Sigmoid colon (tissue), 7 donors: ENCODE measurements around the gene CFAP46. TPM values are rescaled to one million over a fixed set of nuclear protein-coding genes. Genes with fewer than 3 reads are reported as not detected.
A peak's percentile ranks its signal among the peaks of the same experiment; 100 is the strongest.

Source experiments
- DNase-seq: peaks from one replicate; pipeline ENCODE4 v3.0.0-alpha.2; 2019
- H3K27ac ChIP-seq, 4 donors: fragments of 200-600 bp; sonication (generic); one replicate each; pipeline ENCODE4 v1.5.1; 2016 to 2019; ENCODE audit warnings: mild to moderate bottlenecking in 1 of 4
- H3K27me3 ChIP-seq, 3 donors: fragments of 200-600 bp; sonication (generic); one replicate each; pipeline ENCODE4 v1.5.1; 2019; ENCODE audit warnings: mild to moderate bottlenecking in 1 of 3
- H3K36me3 ChIP-seq, 4 donors: fragments of 200-600 bp; sonication (generic); one replicate each; pipeline ENCODE4 v1.5.1; 2016 to 2019
- H3K4me1 ChIP-seq, 4 donors: fragments of 200-600 bp; sonication (generic); one replicate each; pipeline ENCODE4 v1.5.1; 2017 to 2019
- H3K4me3 ChIP-seq, 4 donors: fragments of 200-600 bp; sonication (generic); one replicate each; pipeline ENCODE4 v1.5.1; 2017 to 2019; ENCODE audit warnings: mild to moderate bottlenecking in 2 of 4, moderate library complexity in 1 of 4
- H3K9me3 ChIP-seq, 4 donors: fragments of 200-600 bp in 3 of 4; sonication (generic) in 3 of 4; one replicate each; pipeline versions ENCODE4 v1.5.1 to v1.6.1; 2013 to 2019
- EP300 ChIP-seq, 4 donors: sonication (generic); formaldehyde crosslinking; IDR thresholded peaks; one replicate each; pipeline ENCODE4 v1.6.1; 2017; ENCODE audit warnings: antibody characterized with exemption in 4 of 4
- POLR2A ChIP-seq, 2 donors: fragments of 450-650 bp; IDR thresholded peaks; one replicate each; pipeline ENCODE4 v1.6.1; 2016; ENCODE audit warnings: antibody characterized with exemption in 2 of 2, mild to moderate bottlenecking in 2 of 2, moderate library complexity in 2 of 2
- POLR2AphosphoS5 ChIP-seq, 4 donors: sonication (generic); formaldehyde crosslinking; IDR thresholded peaks; one replicate each; pipeline ENCODE4 v1.6.1; 2017; ENCODE audit warnings: antibody characterized with exemption in 4 of 4
- WGBS, 2 donors: extraction: QIAGEN DNeasy Blood & Tissue Kit; methylation state at CpG; one replicate each; pipeline ENCODE4 v1.1.7; 2013; 5-methylcytosine and 5-hydroxymethylcytosine counted together
- intact Hi-C: fragments of 100-400 bp; cut with DNase I; formaldehyde crosslinking; loops from one replicate; pipeline ENCODE4 v1.15.1; 2023
- polyA plus RNA-seq, 3 donors: library from polyadenylated mRNA; stranded (reverse); fragments of 200-250 nt; gene quantifications; one replicate each; pipeline ENCODE4 v1.2.3, GENCODE V29; 2013
- total RNA-seq, 4 donors: library from RNA; depleted of rRNA; stranded (reverse); fragments of >200 nt; gene quantifications; one replicate each; pipeline ENCODE4 v1.1.0, GENCODE V29; 2016
- TF ChIP-seq, protein P1 (sequence below), 4 experiments: fragments of 450-650 bp in 3 of 4; fragments of 200-600 bp in 1 of 4; IDR thresholded peaks; one replicate each; pipeline ENCODE4 v1.5.1; 2016 to 2019; ENCODE audit warnings: antibody characterized with exemption in 4 of 4, mild to moderate bottlenecking in 3 of 4, moderate library complexity in 2 of 4
- donor health status: healthy with polysubstance abuse.
- donor health status: Bipolar disorder and iron deficiency.
- donor health status: healthy.

The CFAP46 gene
- total and polyA plus RNA-seq, 7 donors: 0.10 to 1.7 (median 0.38) TPM; not detected in 3

DNA sequence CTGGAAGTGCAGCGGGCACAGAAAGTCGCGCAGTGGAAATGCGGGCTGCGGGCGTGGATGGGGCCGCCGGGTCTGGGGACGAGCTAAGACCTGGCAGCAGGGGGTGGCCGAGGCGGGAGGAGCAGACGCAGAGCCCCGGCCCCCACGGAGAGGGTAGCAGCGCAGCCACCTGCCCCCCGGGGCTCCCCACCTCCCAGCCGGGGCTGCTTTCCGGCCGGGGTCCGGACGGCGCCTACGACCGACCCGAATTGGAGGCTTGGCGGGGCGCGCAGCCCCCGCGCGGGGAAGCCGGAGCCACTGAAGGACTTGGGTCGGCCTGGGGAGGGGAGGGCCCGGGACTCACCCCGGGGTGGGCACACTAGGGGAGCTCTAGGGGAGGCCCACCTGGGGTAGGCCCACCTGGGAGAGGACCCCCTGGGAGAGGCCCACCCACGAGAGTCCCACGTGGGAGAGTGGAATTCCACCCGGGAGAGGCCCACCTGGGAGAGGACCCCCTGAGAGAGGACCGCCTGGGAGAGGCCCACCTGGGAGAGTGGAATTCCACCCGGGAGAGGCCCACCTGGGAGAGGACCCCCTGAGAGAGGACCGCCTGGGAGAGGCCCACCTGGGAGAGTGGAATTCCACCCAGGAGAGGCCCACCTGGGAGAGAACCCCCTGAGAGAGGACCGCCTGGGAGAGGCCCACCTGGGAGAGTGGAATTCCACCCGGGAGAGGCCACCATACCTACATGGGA, 854 bp upstream of the CFAP46 start:
- Histone ChIP-seq H3K4me3 (peak overlapping the region in 3 of 4 donors; percentile 25 to 57 (median 54)), H3K36me3 (no peaks in the 10 kb centered on the region), H3K4me1 (peaks cover 0 to 18% (median 14%) of the 10 kb centered on the region in 4 donors), H3K27me3 (peaks cover 4 to 50% (median 30%) of the 10 kb centered on the region in 3 donors), H3K27ac (no peak overlapping the region), H3K9me3 (no peaks in the 10 kb centered on the region)
- TF ChIP-seq, protein P1, sequence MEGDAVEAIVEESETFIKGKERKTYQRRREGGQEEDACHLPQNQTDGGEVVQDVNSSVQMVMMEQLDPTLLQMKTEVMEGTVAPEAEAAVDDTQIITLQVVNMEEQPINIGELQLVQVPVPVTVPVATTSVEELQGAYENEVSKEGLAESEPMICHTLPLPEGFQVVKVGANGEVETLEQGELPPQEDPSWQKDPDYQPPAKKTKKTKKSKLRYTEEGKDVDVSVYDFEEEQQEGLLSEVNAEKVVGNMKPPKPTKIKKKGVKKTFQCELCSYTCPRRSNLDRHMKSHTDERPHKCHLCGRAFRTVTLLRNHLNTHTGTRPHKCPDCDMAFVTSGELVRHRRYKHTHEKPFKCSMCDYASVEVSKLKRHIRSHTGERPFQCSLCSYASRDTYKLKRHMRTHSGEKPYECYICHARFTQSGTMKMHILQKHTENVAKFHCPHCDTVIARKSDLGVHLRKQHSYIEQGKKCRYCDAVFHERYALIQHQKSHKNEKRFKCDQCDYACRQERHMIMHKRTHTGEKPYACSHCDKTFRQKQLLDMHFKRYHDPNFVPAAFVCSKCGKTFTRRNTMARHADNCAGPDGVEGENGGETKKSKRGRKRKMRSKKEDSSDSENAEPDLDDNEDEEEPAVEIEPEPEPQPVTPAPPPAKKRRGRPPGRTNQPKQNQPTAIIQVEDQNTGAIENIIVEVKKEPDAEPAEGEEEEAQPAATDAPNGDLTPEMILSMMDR (IDR thresholded peaks at IDR 0.05): no peak
- TF ChIP-seq POLR2AphosphoS5 (IDR thresholded peaks at IDR 0.05) (no peak), POLR2A (IDR thresholded peaks at IDR 0.05) (no peak), EP300 (IDR thresholded peaks at IDR 0.05) (no peak)
- 42 to 46% methylated on average over 43 of the region's 43 CpGs for WGBS, 2 donors
- no peak for DNase-seq
- intact Hi-C loops: loop anchor here (10.0 kb wide), 1 partner anchor 182 kb away; no protein-coding TSS in a partner anchor

DNA sequence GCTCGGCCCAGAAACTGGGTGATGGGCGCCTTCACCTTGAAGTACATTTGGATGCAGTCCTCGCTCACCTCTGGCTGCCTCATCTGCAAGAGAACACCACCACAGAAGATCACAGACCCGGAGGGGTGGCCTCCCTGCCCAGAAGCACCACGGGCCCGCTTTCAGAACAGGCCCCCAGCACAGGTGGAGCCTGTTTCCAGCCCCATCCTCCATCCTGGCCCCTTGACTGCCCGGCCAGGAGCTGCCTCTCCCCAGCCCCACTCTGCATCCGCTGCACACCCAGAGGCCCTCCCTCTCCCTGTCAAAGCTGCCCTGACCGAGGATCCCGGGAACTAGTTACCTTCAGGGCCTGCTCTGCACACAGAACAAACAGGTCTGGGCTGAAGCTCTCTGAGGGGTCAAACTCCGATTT, 724 bp downstream of the CFAP46 start:
- 56 to 68% methylated on average over 11 of the region's 11 CpGs for WGBS, 2 donors
- DNase-seq: no peak
- Histone ChIP-seq H3K27me3 (peaks cover 4 to 50% (median 30%) of the 10 kb centered on the region in 3 donors), H3K9me3 (no peaks in the 10 kb centered on the region), H3K4me1 (peaks cover 0 to 18% (median 14%) of the 10 kb centered on the region in 4 donors), H3K27ac (no peak overlapping the region), H3K4me3 (peak overlapping the region; percentile 25 to 57 (median 49)), H3K36me3 (no peaks in the 10 kb centered on the region)
- TF ChIP-seq EP300 (IDR thresholded peaks at IDR 0.05) (no peak), POLR2A (IDR thresholded peaks at IDR 0.05) (no peak), POLR2AphosphoS5 (IDR thresholded peaks at IDR 0.05) (no peak)
- TF ChIP-seq, protein P1 (IDR thresholded peaks at IDR 0.05): no peak
- intact Hi-C loops: loop anchor here (10.0 kb wide), 1 partner anchor 183 kb away; no protein-coding TSS in a partner anchor

DNA sequence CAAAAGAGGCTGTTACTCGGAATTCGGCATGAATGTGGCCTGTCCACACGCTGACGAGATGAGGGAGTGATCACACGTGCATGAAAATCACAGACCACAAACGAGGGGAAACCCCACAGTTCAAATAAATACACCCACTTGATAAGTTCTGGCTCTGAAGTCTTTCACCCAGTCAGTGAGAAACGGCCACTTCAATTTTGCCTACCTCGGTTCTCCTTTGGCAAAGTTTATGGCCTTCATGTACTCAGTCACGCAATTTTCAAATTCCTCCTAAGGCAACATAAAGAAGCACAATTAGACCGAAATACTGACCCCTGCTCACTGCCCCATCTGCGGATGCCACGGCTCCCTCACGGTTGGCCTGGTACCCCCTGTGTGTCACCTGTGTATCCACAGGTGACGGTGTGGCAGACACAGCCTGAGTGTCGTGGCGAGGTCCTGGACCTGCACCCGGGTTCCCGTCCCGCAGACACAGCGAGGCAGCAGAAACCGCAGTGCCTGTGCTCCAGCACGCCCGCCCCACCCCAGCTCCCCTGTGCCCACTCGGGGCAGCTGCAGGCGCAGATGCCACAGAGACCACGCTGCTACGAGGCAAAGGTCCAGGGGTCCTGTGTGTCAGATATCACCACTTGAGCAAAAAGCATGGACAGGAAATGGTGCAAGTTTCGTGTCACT, 1.4 kb downstream of the CFAP46 start:
- Histone ChIP-seq H3K27ac (no peak overlapping the region), H3K36me3 (no peaks in the 10 kb centered on the region), H3K9me3 (no peaks in the 10 kb centered on the region), H3K27me3 (peaks cover 4 to 50% (median 30%) of the 10 kb centered on the region in 3 donors), H3K4me3 (no peak overlapping the region), H3K4me1 (peaks cover 0 to 18% (median 14%) of the 10 kb centered on the region in 4 donors)
- TF ChIP-seq POLR2AphosphoS5 (IDR thresholded peaks at IDR 0.05): no peak
- intact Hi-C loops: loop anchor here (10.0 kb wide), 1 partner anchor 184 kb away; no protein-coding TSS in a partner anchor
- WGBS, 2 donors: 79 to 84% methylated on average over 28 of the region's 28 CpGs
- DNase-seq: no peak

DNA sequence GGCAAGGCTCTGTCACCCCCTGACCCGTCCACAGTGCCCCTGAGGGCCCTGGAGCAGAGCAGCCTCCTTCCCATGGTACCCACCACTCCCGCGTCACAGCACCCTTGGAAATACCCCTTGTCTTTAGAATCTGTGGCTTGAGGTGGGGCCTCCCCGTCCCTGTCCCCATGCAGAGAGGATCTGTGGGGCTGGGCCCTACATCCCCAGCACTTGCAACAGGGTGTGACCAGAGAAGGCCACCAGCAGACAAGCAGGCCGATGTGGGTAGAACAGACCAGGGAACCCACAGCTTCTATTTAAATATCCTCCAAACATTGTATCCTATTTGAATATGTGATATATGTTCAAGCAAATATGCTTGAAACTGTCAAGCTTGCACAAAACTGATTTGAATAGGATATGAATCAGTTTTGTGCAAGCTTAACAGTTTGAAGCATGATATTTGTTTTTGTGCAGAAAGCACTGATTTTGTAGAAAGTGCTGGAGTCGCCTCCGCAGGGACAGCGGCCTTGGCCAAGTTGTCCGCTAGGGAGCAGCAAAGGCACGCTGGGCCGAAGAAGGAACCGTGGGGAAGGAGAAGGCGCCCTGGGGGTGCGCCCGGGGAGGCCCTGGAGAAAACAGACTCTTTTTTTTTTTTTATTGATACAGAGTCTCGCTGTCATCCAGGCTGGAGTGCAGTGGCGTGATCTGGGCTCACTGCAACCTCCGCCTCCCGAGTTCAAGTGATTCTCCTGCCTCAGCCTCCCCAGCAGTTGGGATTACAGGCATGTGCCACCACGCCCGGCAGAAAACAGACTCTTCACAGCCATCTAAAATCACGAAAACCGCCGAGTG, 2.2 kb downstream of the CFAP46 start:
- TF ChIP-seq, protein P1 (IDR thresholded peaks at IDR 0.05): peak in 3 of 4 experiments; percentile 25 to 47 (median 44)
- TF ChIP-seq POLR2AphosphoS5 (IDR thresholded peaks at IDR 0.05) (no peak), POLR2A (IDR thresholded peaks at IDR 0.05) (no peak), EP300 (IDR thresholded peaks at IDR 0.05) (no peak)
- Histone ChIP-seq H3K9me3 (no peaks in the 10 kb centered on the region), H3K36me3 (no peaks in the 10 kb centered on the region), H3K27ac (no peak overlapping the region), H3K4me1 (peaks cover 0 to 18% (median 14%) of the 10 kb centered on the region in 4 donors), H3K27me3 (peaks cover 4 to 50% (median 27%) of the 10 kb centered on the region in 3 donors), H3K4me3 (no peak overlapping the region)
- DNase-seq: no peak
- intact Hi-C loops: loop anchor here (10.0 kb wide), 1 partner anchor 185 kb away; no protein-coding TSS in a partner anchor
- 38 to 47% methylated on average over 24 of the region's 24 CpGs for WGBS, 2 donors
